Measurements from ENCODE around the gene RIPOR3.
A peak's percentile ranks its signal among the peaks of the same experiment; 100 is the strongest.
"Not testable (repeated sequence)": the region's sequence is repeated elsewhere in the genome, so short reads cannot be mapped to it uniquely, and the experiment has no call there.

The RIPOR3 gene

GRCh38 chr20:50676858-50677257 lies 14.5 kb downstream of the RIPOR3 start:
- no peak for DNase-seq

DNA sequence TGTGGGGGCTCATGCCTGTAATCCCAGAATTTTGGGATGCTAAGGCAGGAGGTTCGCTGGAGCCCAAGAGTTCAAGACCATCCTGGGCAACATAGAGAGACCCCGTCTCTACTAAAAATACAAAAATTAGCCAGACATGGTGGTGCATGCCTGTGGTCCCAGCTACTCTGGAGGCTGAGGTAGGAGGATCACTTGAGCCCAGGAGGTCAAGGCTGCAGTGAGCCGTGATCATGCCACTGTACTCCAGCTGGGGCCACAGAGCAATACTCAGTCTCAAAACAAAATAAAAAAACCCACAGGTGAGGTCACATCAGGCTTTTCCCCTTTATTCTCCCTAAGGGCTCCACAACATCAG lies 15.0 kb downstream of the RIPOR3 start:
- not testable (repeated sequence) for DNase-seq

- no peak for DNase-seq
Observed at GRCh38 chr20:50675671-50676376, 15.5 kb downstream of the RIPOR3 start.

GRCh38 chr20:50674138-50674825 lies 17.1 kb downstream of the RIPOR3 start:
- DNase-seq = no peak

DNA sequence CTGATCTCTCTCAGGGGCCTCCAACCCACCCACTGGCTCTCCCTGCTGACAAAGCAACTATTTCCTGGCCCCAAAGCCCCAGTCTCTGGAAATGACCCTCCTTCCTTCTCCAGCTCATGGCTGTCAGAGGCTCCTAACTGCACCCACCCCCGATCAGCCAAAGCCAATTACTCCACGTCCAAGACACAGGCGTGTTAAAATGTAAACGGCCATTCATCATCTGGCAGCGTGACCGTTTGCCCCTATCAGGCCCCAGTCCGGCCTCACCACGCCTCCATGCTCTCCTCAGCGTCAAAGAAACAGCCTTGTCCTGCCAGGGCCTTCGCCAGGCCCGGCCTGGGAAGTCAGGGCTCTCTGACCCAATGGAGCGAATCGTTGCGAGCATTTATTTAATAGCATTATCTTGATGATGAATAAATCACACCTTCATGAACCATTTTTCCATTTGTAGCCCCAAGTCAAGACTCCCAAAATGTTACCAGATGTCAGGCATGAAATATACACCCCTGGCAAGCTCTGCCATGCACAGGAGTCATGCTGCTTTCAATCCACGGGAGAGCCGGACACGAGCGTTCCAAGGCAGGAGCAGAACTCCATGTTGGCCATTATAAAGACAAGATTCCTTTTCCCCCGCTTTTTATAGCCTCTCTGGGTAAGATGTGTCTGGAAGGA lies 17.7 kb downstream of the RIPOR3 start:
- DNase-seq = no peak

DNA sequence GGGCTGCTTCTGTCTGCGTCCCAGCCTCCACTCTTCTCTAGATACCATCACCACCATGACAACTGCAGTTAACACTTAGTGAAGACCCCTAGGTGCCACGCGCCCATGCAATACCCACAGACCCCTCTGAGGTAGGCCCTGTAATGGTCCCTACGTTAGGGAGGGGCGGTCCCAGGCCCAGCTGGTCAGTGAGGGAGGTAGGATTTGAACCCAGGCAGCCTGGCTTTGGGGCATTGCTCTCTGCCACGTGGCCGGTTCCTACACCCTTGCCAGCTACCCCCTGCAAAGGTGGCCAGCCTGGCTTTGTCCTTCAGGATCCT lies 18.2 kb downstream of the RIPOR3 start:
- DNase-seq = no peak

GRCh38 chr20:50672400-50673145 lies 18.8 kb downstream of the RIPOR3 start:
- DNase-seq = no peak

- DNase-seq = no peak
Observed at GRCh38 chr20:50671626-50672025, 19.7 kb downstream of the RIPOR3 start.

GRCh38 chr20:50671010-50671409 lies 20.3 kb downstream of the RIPOR3 start:
- DNase-seq = not testable (repeated sequence)

GRCh38 chr20:50670126-50670862 lies 21.0 kb downstream of the RIPOR3 start:
- no peak for DNase-seq

- no peak for DNase-seq
Observed at GRCh38 chr20:50668798-50669197, 22.5 kb downstream of the RIPOR3 start.

GRCh38 chr20:50668326-50668725 lies 23.0 kb downstream of the RIPOR3 start:
- DNase-seq = no peak

GRCh38 chr20:50666709-50667298 lies 24.5 kb downstream of the RIPOR3 start:
- no peak for DNase-seq

- no peak for DNase-seq
Observed at GRCh38 chr20:50664254-50664653, 27.1 kb downstream of the RIPOR3 start.

- peak; percentile 16 for DNase-seq
Observed at GRCh38 chr20:50663095-50663821, 28.1 kb downstream of the RIPOR3 start.

- DNase-seq = no peak
Observed at GRCh38 chr20:50659975-50660670, 31.2 kb downstream of the RIPOR3 start.

- DNase-seq = no peak
Observed at GRCh38 chr20:50658804-50659380, 32.5 kb downstream of the RIPOR3 start.

- no peak for DNase-seq
Observed at GRCh38 chr20:50655311-50655880, 35.9 kb downstream of the RIPOR3 start.

DNA sequence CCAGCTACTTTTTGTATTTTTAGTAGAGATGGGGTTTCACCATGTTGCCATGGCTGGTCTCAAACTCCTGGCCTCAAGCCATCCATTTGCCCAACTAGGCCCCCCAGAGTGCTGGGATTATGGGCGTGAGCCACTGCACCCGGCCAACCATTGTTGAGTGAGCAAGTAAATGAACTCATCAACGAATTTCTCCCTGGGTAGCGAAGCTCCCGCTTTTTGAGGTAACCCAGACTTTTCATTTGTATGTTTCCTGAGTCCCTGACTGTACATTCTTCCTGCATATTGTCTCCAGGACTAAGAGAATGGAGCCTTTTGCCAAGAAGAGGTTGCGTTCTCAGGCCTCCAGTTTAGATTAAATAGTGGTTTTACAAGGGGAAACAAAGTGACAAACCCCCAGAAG lies 36.4 kb downstream of the RIPOR3 start:
- DNase-seq = no peak

- DNase-seq = no peak
Observed at GRCh38 chr20:50652702-50653294, 38.5 kb downstream of the RIPOR3 start.

Data from activated CD4-positive, alpha-beta T cell treated with anti-CD3 and anti-CD28 coated beads for 48 hours (primary cell).